ENCODE measurements around the gene DDX10.

DDX10 gene

GRCh38 chr11:108859510-108859909 is 194.6 kb downstream of the DDX10 start:
- no peaks in the 10 kb centered on the region for H3K27me3 ChIP-seq (ENCODE audit: control insufficient read depth, low read length)
- no peaks in the 10 kb centered on the region for H3K9me2 ChIP-seq (replicated peaks; ENCODE audit: control insufficient read depth, low read length)
- peaks cover 5% of the 10 kb centered on the region for H3K4me1 ChIP-seq (ENCODE audit: control insufficient read depth, low read length)
- TF ChIP-seq EZH2phosphoT487 (IDR thresholded peaks at IDR 0.05; ENCODE audit: borderline replicate concordance, low read length) (no peak), CTCF (IDR thresholded peaks at IDR 0.05; ENCODE audit: low read depth, low read length, poor library complexity, severe bottlenecking) (no peak)
- no peaks in the 10 kb centered on the region for H4K20me1 ChIP-seq (ENCODE audit: control insufficient read depth, insufficient read depth, low read depth, low read length)
- H3K36me3 ChIP-seq (ENCODE audit: control insufficient read depth, low read length) = 0 out of 2 replicates have a peak, but pooled peaks cover 3% of the 10 kb centered on the region
- H3K4me2 ChIP-seq (ENCODE audit: low read length) = no peak overlapping the region
- H3K4me3 ChIP-seq (ENCODE audit: low read length) = no peak overlapping the region
- no peaks in the 10 kb centered on the region for H3K9me3 ChIP-seq (ENCODE audit: control insufficient read depth, insufficient read depth, low read length)
- no peaks in the 10 kb centered on the region for H3F3A ChIP-seq (ENCODE audit: control insufficient read depth, insufficient read depth)
- no peaks in the 10 kb centered on the region for H3K79me2 ChIP-seq (ENCODE audit: control insufficient read depth, low read length)
- no peak overlapping the region for H3K27ac ChIP-seq (ENCODE audit: low read depth, low read length)

DNA sequence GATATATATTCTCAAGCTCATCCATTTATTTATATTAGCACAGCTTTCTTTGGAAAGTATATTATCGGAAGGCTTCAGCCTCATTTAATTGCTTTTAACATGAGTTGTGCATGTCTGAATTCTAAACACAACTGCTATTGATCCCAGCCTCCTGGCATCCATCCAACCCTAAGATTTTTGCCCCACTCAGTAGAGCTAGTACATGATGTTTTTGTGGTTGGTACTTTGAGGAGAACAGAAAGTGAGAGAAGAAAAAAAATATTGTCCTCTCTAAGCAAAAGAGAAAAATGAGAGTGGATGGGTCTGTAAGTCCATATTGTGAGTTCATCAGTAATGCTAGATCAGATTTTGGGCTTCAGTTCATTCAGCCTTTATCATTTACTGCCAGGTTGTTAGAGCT is 198.7 kb downstream of the DDX10 start:
- Histone ChIP-seq H3K27me3 (ENCODE audit: control insufficient read depth, low read length) (no peaks in the 10 kb centered on the region), H3K27ac (ENCODE audit: low read depth, low read length) (no peak overlapping the region), H3K79me2 (ENCODE audit: control insufficient read depth, low read length) (no peaks in the 10 kb centered on the region), H3K9me3 (ENCODE audit: control insufficient read depth, insufficient read depth, low read length) (no peaks in the 10 kb centered on the region), H3K4me2 (ENCODE audit: low read length) (no peak overlapping the region), H3K4me3 (ENCODE audit: low read length) (no peak overlapping the region), H3K4me1 (ENCODE audit: control insufficient read depth, low read length) (no peaks in the 10 kb centered on the region), H4K20me1 (ENCODE audit: control insufficient read depth, insufficient read depth, low read depth, low read length) (no peaks in the 10 kb centered on the region), H3F3A (ENCODE audit: control insufficient read depth, insufficient read depth) (no peaks in the 10 kb centered on the region), H3K9me2 (replicated peaks; ENCODE audit: control insufficient read depth, low read length) (no peaks in the 10 kb centered on the region), H3K36me3 (ENCODE audit: control insufficient read depth, low read length) (0 out of 2 replicates have a peak, but pooled peaks cover 3% of the 10 kb centered on the region)
- no peak for TF ChIP-seq CTCF (IDR thresholded peaks at IDR 0.05; ENCODE audit: low read depth, low read length, poor library complexity, severe bottlenecking)
- no peak for TF ChIP-seq EZH2phosphoT487 (IDR thresholded peaks at IDR 0.05; ENCODE audit: borderline replicate concordance, low read length)

- Histone ChIP-seq H3K9me2 (replicated peaks; ENCODE audit: control insufficient read depth, low read length) (no peaks in the 10 kb centered on the region), H3K27me3 (ENCODE audit: control insufficient read depth, low read length) (no peaks in the 10 kb centered on the region), H4K20me1 (ENCODE audit: control insufficient read depth, insufficient read depth, low read depth, low read length) (no peaks in the 10 kb centered on the region), H3K4me3 (ENCODE audit: low read length) (no peak overlapping the region), H3K36me3 (ENCODE audit: control insufficient read depth, low read length) (no peaks in the 10 kb centered on the region), H3K4me2 (ENCODE audit: low read length) (no peak overlapping the region), H3F3A (ENCODE audit: control insufficient read depth, insufficient read depth) (no peaks in the 10 kb centered on the region), H3K4me1 (ENCODE audit: control insufficient read depth, low read length) (no peaks in the 10 kb centered on the region), H3K79me2 (ENCODE audit: control insufficient read depth, low read length) (no peaks in the 10 kb centered on the region), H3K27ac (ENCODE audit: low read depth, low read length) (no peak overlapping the region), H3K9me3 (ENCODE audit: control insufficient read depth, insufficient read depth, low read length) (no peaks in the 10 kb centered on the region)
- TF ChIP-seq CTCF (IDR thresholded peaks at IDR 0.05; ENCODE audit: low read depth, low read length, poor library complexity, severe bottlenecking) (no peak), EZH2phosphoT487 (IDR thresholded peaks at IDR 0.05; ENCODE audit: borderline replicate concordance, low read length) (no peak)
Measured at GRCh38 chr11:108865406-108865805, 200.5 kb downstream of the DDX10 start.

DNA sequence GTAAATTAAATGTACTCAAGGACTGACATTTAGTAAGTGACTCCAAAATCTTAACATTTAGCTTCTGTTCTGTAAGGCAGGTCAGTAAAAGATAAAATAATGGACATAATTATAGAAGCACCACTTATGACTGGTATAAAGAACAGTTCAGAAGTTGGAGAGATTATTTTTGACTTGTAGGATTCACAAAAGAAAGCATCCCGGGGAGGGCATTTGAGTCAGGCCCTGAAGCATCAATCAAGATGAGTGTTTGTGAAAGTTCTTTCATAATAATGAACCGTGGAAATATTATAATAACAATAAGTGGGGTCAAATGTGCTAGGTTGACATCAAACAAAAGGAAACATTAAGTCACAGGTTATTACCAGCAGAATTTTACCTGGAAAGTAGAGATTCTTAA is 201.9 kb downstream of the DDX10 start:
- H3K4me1 ChIP-seq (ENCODE audit: control insufficient read depth, low read length) = no peaks in the 10 kb centered on the region
- no peaks in the 10 kb centered on the region for H3K36me3 ChIP-seq (ENCODE audit: control insufficient read depth, low read length)
- no peak overlapping the region for H3K4me2 ChIP-seq (ENCODE audit: low read length)
- no peaks in the 10 kb centered on the region for H3K27me3 ChIP-seq (ENCODE audit: control insufficient read depth, low read length)
- no peaks in the 10 kb centered on the region for H3K79me2 ChIP-seq (ENCODE audit: control insufficient read depth, low read length)
- no peaks in the 10 kb centered on the region for H3F3A ChIP-seq (ENCODE audit: control insufficient read depth, insufficient read depth)
- H3K27ac ChIP-seq (ENCODE audit: low read depth, low read length) = no peak overlapping the region
- TF ChIP-seq EZH2phosphoT487 (IDR thresholded peaks at IDR 0.05; ENCODE audit: borderline replicate concordance, low read length) = no peak
- TF ChIP-seq CTCF (IDR thresholded peaks at IDR 0.05; ENCODE audit: low read depth, low read length, poor library complexity, severe bottlenecking) = no peak
- H3K9me2 ChIP-seq (replicated peaks; ENCODE audit: control insufficient read depth, low read length) = no peaks in the 10 kb centered on the region
- no peaks in the 10 kb centered on the region for H4K20me1 ChIP-seq (ENCODE audit: control insufficient read depth, insufficient read depth, low read depth, low read length)
- no peaks in the 10 kb centered on the region for H3K9me3 ChIP-seq (ENCODE audit: control insufficient read depth, insufficient read depth, low read length)
- no peak overlapping the region for H3K4me3 ChIP-seq (ENCODE audit: low read length)

Measured in DOHH2 (cell line).